HepG2 (cell line): ENCODE results near the gene CNTN4.

ENCODE experiments used
- ZNF121 ChIP-seq: sonication (generic); formaldehyde crosslinking; IDR thresholded peaks from 2 replicates; pipeline ENCODE4 v1.5.0; 2020; ENCODE audit warnings: mild to moderate bottlenecking, missing genetic modification reagents
- ZNF274 ChIP-seq: sonication (generic); formaldehyde crosslinking; IDR thresholded peaks from 2 replicates; pipeline ENCODE4 v1.5.1; 2020; ENCODE audit warnings: mild to moderate bottlenecking, missing genetic modification reagents

DNA sequence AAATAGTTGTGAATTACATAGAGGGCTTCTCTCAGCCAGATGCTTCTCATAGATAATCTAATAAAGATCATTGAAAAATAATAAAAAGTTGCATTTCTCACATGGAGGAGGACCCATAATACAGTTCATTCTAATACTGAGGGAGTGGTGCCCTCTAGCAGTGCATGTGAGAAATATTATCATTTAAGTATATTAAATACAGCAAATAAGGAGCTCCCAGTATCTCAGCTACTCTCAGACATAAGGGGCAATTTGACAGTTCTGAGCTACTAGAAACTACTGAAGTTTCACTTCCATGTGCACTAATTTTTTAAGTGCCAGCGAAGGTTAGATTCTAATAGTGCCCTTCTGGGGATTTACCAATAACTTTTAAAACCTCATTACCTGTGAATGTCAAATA, 823.2 kb downstream of the CNTN4 start:
- TF ChIP-seq ZNF274 (no peak), ZNF121 (no peak)
